K562 (cell line): Measurements from ENCODE around the gene TTC38. TPM values are rescaled to one million over a fixed set of nuclear protein-coding genes. Genes with fewer than 3 reads are reported as not detected.

Experiments
- ARID3A ChIP-seq: IDR thresholded peaks from 2 replicates; pipeline ENCODE4 v1.6.1; 2012; ENCODE audit warnings: low read depth, low read length, improper control_type of control experiment, borderline replicate concordance
- CREBBP ChIP-seq: IDR thresholded peaks from one replicate; pipeline ENCODE4 v1.6.1; 2012; ENCODE audit warnings: low read depth, mild to moderate bottlenecking, control low read depth, inconsistent platforms, low read length
- LEF1 ChIP-seq: fragments of 450-650 bp; IDR thresholded peaks from 2 replicates; pipeline ENCODE4 v1.6.1; 2016; ENCODE audit warnings: mild to moderate bottlenecking
- PRDM10 ChIP-seq: fragments of 450-650 bp; IDR thresholded peaks from 2 replicates; pipeline ENCODE4 v1.6.1; 2018; ENCODE audit not compliant: partially characterized antibody
- PREB ChIP-seq: sonication (generic); formaldehyde crosslinking; IDR thresholded peaks from 2 replicates; pipeline ENCODE4 v1.8.1; 2023; ENCODE audit warnings: mild to moderate bottlenecking, missing genetic modification reagents
- TCF7L2 ChIP-seq: fragments of 150-350 bp; IDR thresholded peaks from 2 replicates; pipeline ENCODE4 v1.6.1; 2016; ENCODE audit warnings: low read depth, mild to moderate bottlenecking, low read length, moderate library complexity
- USF1 ChIP-seq: sonication (generic); formaldehyde crosslinking; IDR thresholded peaks from 2 replicates; pipeline ENCODE4 v1.9.0; 2022; ENCODE audit warnings: mild to moderate bottlenecking, missing genetic modification reagents
- ZC3H4 ChIP-seq: sonication (generic); formaldehyde crosslinking; IDR thresholded peaks from 2 replicates; pipeline ENCODE4 v1.9.0; 2021; ENCODE audit warnings: missing genetic modification reagents, borderline replicate concordance
- ZNF318 ChIP-seq, 2 experiments: fragments of 450-650 bp; IDR thresholded peaks; 2 replicates each; pipeline ENCODE4 v1.6.1; 2016; ENCODE audit warnings: mild to moderate bottlenecking in 2 of 2, borderline replicate concordance in 1 of 2, low read depth in 1 of 2, moderate library complexity in 1 of 2
- polyA plus RNA-seq, 8 experiments: library from polyadenylated mRNA; depleted of rRNA in 4 of 8; stranded (reverse) in 5 of 8; unstranded in 3 of 8; fragments of >200 nt; fragmentation: Nextera tagmentation in 2 of 8; fragmentation: Illumina TruSeq in 1 of 8; extraction: Ambion mirVana in 2 of 8; extraction: Trizol in 1 of 8; gene quantifications; 2 replicates each; pipeline versions ENCODE4 v1.2.1 to v1.2.3, GENCODE V29; 2011 to 2014; ENCODE audit warnings: inconsistent platforms in 1 of 8, missing spikeins in 1 of 8
- total RNA-seq, 7 experiments: library from RNA; depleted of rRNA in 6 of 7; stranded (reverse); fragments of >200 nt in 6 of 7; fragmentation: Illumina TruSeq in 2 of 7; extraction: Trizol in 2 of 7; gene quantifications; 2 replicates each; pipeline versions ENCODE4 v1.2.1 to v1.2.3, GENCODE V29; 2011 to 2021; ENCODE audit warnings: low replicate concordance in 1 of 7

The TTC38 gene
- total and polyA plus RNA-seq, 9 of the 15 experiments (the other 6 are each of a cell fraction or from before 2014, with no cell fraction given) = 0.84 to 28.4 (median 18.1) TPM

- TF ChIP-seq TCF7L2 (no peak), LEF1 (no peak), PREB (CRISPR knock-in tag) (no peak), ZC3H4 (no peak), PRDM10 (no peak), ZNF318 (IDR thresholded peaks at IDR 0.05; ENCODE audit: borderline replicate concordance in 1 of 2, low read depth in 1 of 2) (no peak), ARID3A (no peak), USF1 (no peak), CREBBP (no peak)
These were observed 67.7 kb downstream of the TTC38 start, which contains the start of gene TRMU (continued) for GRCh38 chr22:46335201-46336118.
